Cardiac muscle cell (in vitro differentiated cells and primary cell): Measurements from ENCODE around the gene TCF4. TPM values are rescaled to one million over a fixed set of nuclear protein-coding genes. Genes with fewer than 3 reads are reported as not detected.

Experiments
- DNase-seq, 2 donors: peaks; one replicate each; pipeline versions ENCODE4 v3.0.0 to v3.0.0-alpha.2; 2010 to 2017; ENCODE audit warnings: low read depth in 1 of 2, low spot score in 1 of 2
- H3K27ac ChIP-seq: fragments of 200-600 bp; sonication (generic); 2 replicates; pipeline ENCODE4 v1.5.1; 2016
- H3K27me3 ChIP-seq: fragments of 200-600 bp; sonication (generic); 2 replicates; pipeline ENCODE4 v1.6.0; 2016; ENCODE audit warnings: control low read depth
- H3K36me3 ChIP-seq: fragments of 200-600 bp; sonication (generic); 2 replicates; pipeline ENCODE4 v1.5.1; 2016; ENCODE audit warnings: control low read depth
- H3K4me1 ChIP-seq: fragments of 200-600 bp; sonication (generic); 2 replicates; pipeline ENCODE4 v1.8.1; 2017; ENCODE audit warnings: low read depth, mild to moderate bottlenecking, mixed run types
- H3K4me3 ChIP-seq: fragments of 200-600 bp; sonication (generic); 2 replicates; pipeline ENCODE4 v1.5.1; 2016; ENCODE audit warnings: mild to moderate bottlenecking
- H3K9me3 ChIP-seq: fragments of 200-600 bp; sonication (generic); 2 replicates; pipeline ENCODE4 v1.5.1; 2017; ENCODE audit warnings: low read depth, mild to moderate bottlenecking, control low read depth
- CTCF ChIP-seq: IDR thresholded peaks from 2 replicates; pipeline ENCODE4 v1.5.1; 2012; ENCODE audit warnings: low read depth, mild to moderate bottlenecking, low read length
- polyA plus RNA-seq: library from polyadenylated mRNA; unstranded; fragments of >200 nt; fragmentation: Nextera tagmentation; extraction: Ambion mirVana; gene quantifications from 2 replicates; pipeline ENCODE4 v1.2.1, GENCODE V29; 2016
- total RNA-seq: library from RNA; depleted of rRNA; stranded (reverse); fragments of >200 nt; gene quantifications from 2 replicates; pipeline ENCODE4 v1.2.3, GENCODE V29; 2016

The TCF4 gene
- total and polyA plus RNA-seq, 2 experiments from 2014 or later: 38.3 to 59.2 TPM

- no peak for DNase-seq
- no peak overlapping the region for H3K4me3 ChIP-seq
- H3K9me3 ChIP-seq: no peaks in the 10 kb centered on the region
- H3K27me3 ChIP-seq: no peaks in the 10 kb centered on the region
- no peaks in the 10 kb centered on the region for H3K4me1 ChIP-seq
- TF ChIP-seq CTCF: no peak
- H3K27ac ChIP-seq: peak overlapping the region; percentile 48
- no peaks in the 10 kb centered on the region for H3K36me3 ChIP-seq
Measured at GRCh38 chr18:55337138-55337537, 250.9 kb downstream of the TCF4 start.

GRCh38 chr18:55336438-55337100, 251.4 kb downstream of the TCF4 start:
- H3K36me3 ChIP-seq: no peaks in the 10 kb centered on the region

GRCh38 chr18:55334875-55335274, 253.1 kb downstream of the TCF4 start:
- TF ChIP-seq CTCF: no peak
- no peaks in the 10 kb centered on the region for H3K27me3 ChIP-seq
- no peaks in the 10 kb centered on the region for H3K4me1 ChIP-seq
- H3K4me3 ChIP-seq: no peak overlapping the region
- H3K9me3 ChIP-seq: no peaks in the 10 kb centered on the region
- DNase-seq: no peak
- no peaks in the 10 kb centered on the region for H3K36me3 ChIP-seq
- no peak overlapping the region for H3K27ac ChIP-seq

More at GRCh38 chr18:55336438-55337100, 251.4 kb downstream of the TCF4 start:
- no peak overlapping the region for H3K27ac ChIP-seq
- no peak for TF ChIP-seq CTCF
- no peaks in the 10 kb centered on the region for H3K9me3 ChIP-seq
- H3K4me3 ChIP-seq: no peak overlapping the region
- DNase-seq: no peak
- no peaks in the 10 kb centered on the region for H3K27me3 ChIP-seq
- no peaks in the 10 kb centered on the region for H3K4me1 ChIP-seq

GRCh38 chr18:55331301-55331700, 256.7 kb downstream of the TCF4 start:
- DNase-seq: no peak
- H3K36me3 ChIP-seq: no peaks in the 10 kb centered on the region
- no peaks in the 10 kb centered on the region for H3K9me3 ChIP-seq
- no peaks in the 10 kb centered on the region for H3K4me1 ChIP-seq
- no peak overlapping the region for H3K4me3 ChIP-seq
- H3K27me3 ChIP-seq: no peaks in the 10 kb centered on the region
- no peak for TF ChIP-seq CTCF
- no peak overlapping the region for H3K27ac ChIP-seq

GRCh38 chr18:55328301-55328700, 259.7 kb downstream of the TCF4 start:
- Histone ChIP-seq H3K27ac (no peak overlapping the region), H3K4me1 (peaks cover 6% of the 10 kb centered on the region), H3K9me3 (no peaks in the 10 kb centered on the region)

More at GRCh38 chr18:55328301-55328700, 259.7 kb downstream of the TCF4 start:
- H3K36me3 ChIP-seq: no peaks in the 10 kb centered on the region
- no peak overlapping the region for H3K4me3 ChIP-seq
- H3K27me3 ChIP-seq: no peaks in the 10 kb centered on the region
- no peak for TF ChIP-seq CTCF
- peak in 1 of 2 donors; percentile 66 for DNase-seq
